IPS-15b (cell line): ENCODE data around the gene PDZRN3.

Experiments
- H3K27me3 ChIP-seq: one replicate; pipeline ENCODE4 v1.6.1; 2013; ENCODE audit warnings: low read length; ENCODE audit not compliant: control insufficient read depth, insufficient read depth
- H3K36me3 ChIP-seq: one replicate; pipeline ENCODE4 v1.6.1; 2013; ENCODE audit warnings: low read length; ENCODE audit not compliant: control insufficient read depth, insufficient read depth
- H3K4me1 ChIP-seq: one replicate; pipeline ENCODE4 v1.6.1; 2013; ENCODE audit warnings: mild to moderate bottlenecking, low read length; ENCODE audit not compliant: control insufficient read depth, insufficient read depth
- H3K4me3 ChIP-seq: one replicate; pipeline ENCODE4 v1.5.1; 2013; ENCODE audit warnings: low read depth, low read length
- H3K9ac ChIP-seq: one replicate; pipeline ENCODE4 v1.6.1; 2013; ENCODE audit warnings: low read depth, mild to moderate bottlenecking, low read length
- H3K9me3 ChIP-seq: one replicate; pipeline ENCODE4 v1.6.1; 2013; ENCODE audit warnings: mild to moderate bottlenecking, low read length; ENCODE audit not compliant: control insufficient read depth, insufficient read depth

PDZRN3 gene

DNA sequence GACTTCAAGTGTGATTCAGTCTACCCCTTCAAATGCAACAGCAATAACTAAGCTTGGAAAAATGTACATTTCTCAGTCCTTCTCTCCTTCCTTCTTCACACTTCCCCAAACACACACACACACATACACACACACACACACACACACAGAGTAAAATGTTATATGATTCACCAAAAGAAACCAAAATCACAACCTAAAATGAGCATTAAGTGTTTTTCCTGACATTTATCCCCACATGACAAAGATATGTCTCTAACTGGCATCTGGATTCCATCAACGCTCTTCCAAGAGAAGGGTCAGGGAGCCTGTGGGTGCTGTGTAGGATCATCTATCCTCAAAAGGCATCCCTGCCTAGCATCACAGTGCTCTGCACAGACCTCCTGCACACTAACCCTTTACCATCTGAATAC, 21.0 kb downstream of the PDZRN3 start:
- H3K9ac ChIP-seq: no peak overlapping the region
- no peaks in the 10 kb centered on the region for H3K9me3 ChIP-seq
- no peaks in the 10 kb centered on the region for H3K27me3 ChIP-seq
- no peaks in the 10 kb centered on the region for H3K4me1 ChIP-seq
- H3K4me3 ChIP-seq: no peak overlapping the region
- H3K36me3 ChIP-seq: no peaks in the 10 kb centered on the region

- Histone ChIP-seq H3K9me3 (no peaks in the 10 kb centered on the region), H3K9ac (no peak overlapping the region), H3K36me3 (no peaks in the 10 kb centered on the region), H3K4me1 (no peaks in the 10 kb centered on the region), H3K27me3 (no peaks in the 10 kb centered on the region), H3K4me3 (no peak overlapping the region)
These were observed 22.6 kb downstream of the PDZRN3 start for GRCh38 chr3:73602170-73602569.

DNA sequence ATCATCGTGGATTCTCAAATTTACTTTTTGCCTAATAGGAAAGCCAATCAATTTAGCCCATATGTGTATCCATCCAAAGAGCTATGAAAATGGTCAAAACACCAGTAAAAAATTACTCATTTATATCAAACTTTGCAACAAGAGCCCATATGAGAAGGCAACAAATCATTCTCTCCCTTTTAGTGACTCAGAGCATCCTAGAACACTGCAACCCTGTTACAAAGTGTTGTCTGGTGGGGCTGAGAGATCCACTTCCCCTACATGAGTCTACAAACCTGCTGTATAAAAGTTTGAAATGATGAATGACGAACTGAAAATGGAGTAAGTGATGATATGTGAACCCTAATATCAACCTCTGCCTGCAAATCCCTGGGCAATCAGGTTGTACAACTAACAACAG, 23.3 kb downstream of the PDZRN3 start:
- Histone ChIP-seq H3K9ac (no peak overlapping the region), H3K36me3 (no peaks in the 10 kb centered on the region), H3K4me1 (no peaks in the 10 kb centered on the region), H3K4me3 (no peak overlapping the region), H3K27me3 (no peaks in the 10 kb centered on the region), H3K9me3 (no peaks in the 10 kb centered on the region)

DNA sequence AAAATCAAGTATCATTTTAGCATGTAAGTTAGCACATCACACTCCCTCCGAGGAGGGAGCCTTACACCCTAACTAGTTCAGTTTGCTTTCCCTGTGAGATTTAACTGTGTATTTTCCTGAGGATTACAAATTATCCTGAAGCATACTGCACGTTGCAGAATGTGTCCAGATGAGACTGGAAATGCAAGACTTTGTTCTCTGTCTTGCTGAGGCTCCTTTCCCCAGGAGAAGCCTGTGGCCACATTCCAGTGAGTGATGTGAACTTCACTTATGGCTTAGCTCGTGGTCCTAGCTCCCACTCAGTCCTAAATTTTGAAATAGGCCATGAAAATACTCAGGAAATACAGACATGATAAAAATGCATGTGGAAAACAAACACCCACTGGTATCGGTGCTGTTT, 23.7 kb downstream of the PDZRN3 start:
- H3K4me1 ChIP-seq: no peaks in the 10 kb centered on the region
- no peak overlapping the region for H3K9ac ChIP-seq

GRCh38 chr3:73600293-73600938, 24.3 kb downstream of the PDZRN3 start:
- Histone ChIP-seq H3K27me3 (no peaks in the 10 kb centered on the region), H3K36me3 (no peaks in the 10 kb centered on the region), H3K4me1 (no peaks in the 10 kb centered on the region), H3K9me3 (no peaks in the 10 kb centered on the region), H3K4me3 (no peak overlapping the region), H3K9ac (no peak overlapping the region)

More for the DNA sequence above, 23.7 kb downstream of the PDZRN3 start:
- Histone ChIP-seq H3K36me3 (no peaks in the 10 kb centered on the region), H3K4me3 (no peak overlapping the region), H3K27me3 (no peaks in the 10 kb centered on the region), H3K9me3 (no peaks in the 10 kb centered on the region)

DNA sequence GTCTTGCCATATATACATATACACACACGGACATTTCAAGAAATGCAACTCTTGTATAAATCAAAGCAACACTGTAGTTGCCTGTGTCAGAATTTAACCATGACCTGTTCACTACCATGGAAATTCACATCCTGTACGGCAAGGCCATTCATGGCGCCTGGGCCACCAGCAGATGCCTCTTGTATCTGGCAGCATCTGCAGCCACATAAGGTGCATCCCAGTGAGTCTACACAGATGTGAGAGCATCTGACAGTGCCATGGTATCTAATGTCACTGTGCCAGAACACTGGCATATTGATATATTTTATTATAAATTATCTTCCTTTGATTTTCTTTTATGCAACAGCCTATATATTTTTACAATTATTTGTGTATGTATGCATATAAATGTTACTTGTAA, 25.1 kb downstream of the PDZRN3 start:
- Histone ChIP-seq H3K36me3 (no peaks in the 10 kb centered on the region), H3K9me3 (no peaks in the 10 kb centered on the region), H3K4me3 (no peak overlapping the region), H3K4me1 (no peaks in the 10 kb centered on the region), H3K9ac (no peak overlapping the region), H3K27me3 (no peaks in the 10 kb centered on the region)

DNA sequence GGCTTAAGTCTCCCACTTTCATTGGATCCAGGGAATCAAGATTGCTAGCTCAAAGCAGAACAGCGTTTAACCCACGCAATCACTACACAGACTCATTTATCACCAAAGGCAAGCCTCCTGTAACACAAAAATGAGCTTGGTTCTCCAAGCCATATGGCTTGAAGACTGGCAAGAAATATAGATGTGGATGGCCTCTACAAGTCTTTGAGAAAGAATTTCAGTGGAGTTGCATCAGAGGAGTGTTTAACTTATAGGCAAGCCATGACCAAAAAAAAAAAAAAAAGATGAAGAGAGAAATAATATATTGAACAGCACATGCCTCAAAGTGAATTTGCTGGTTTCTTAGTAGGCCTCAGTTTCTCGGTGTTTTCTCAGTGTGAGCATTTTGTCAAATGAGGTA, 27.3 kb downstream of the PDZRN3 start:
- Histone ChIP-seq H3K9me3 (no peaks in the 10 kb centered on the region), H3K4me1 (peaks cover 3% of the 10 kb centered on the region), H3K27me3 (peaks cover 5% of the 10 kb centered on the region), H3K36me3 (no peaks in the 10 kb centered on the region), H3K9ac (no peak overlapping the region), H3K4me3 (no peak overlapping the region)

GRCh38 chr3:73592154-73593144, 32.3 kb downstream of the PDZRN3 start:
- H3K27me3 ChIP-seq: peaks cover 44% of the 10 kb centered on the region
- no peaks in the 10 kb centered on the region for H3K36me3 ChIP-seq
- H3K9me3 ChIP-seq: no peaks in the 10 kb centered on the region
- H3K4me1 ChIP-seq: peaks cover 3% of the 10 kb centered on the region
- no peak overlapping the region for H3K9ac ChIP-seq
- H3K4me3 ChIP-seq: no peak overlapping the region

GRCh38 chr3:73591286-73591800, 33.4 kb downstream of the PDZRN3 start:
- Histone ChIP-seq H3K4me1 (peaks cover 3% of the 10 kb centered on the region), H3K9me3 (no peaks in the 10 kb centered on the region), H3K36me3 (no peaks in the 10 kb centered on the region), H3K9ac (no peak overlapping the region), H3K4me3 (no peak overlapping the region), H3K27me3 (peaks cover 50% of the 10 kb centered on the region)

DNA sequence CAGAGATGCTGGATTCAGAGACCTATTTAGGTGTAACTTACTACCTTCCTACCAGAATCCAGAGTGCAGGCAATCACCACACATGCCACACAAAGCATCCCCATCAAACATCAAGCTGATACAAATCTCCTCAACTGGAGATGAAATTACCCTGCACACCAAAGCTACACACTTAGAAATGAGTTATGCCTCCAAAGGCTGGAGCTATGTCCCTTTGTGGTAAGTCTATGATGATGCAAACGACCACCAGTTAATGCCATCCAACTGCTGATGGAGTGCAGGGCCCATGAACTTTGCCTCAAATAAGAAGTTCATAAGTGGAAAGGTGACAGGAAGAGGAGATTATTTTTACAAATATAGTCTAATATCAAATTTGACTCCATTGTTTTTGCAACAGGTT, 38.1 kb downstream of the PDZRN3 start:
- Histone ChIP-seq H3K9me3 (no peaks in the 10 kb centered on the region), H3K4me3 (no peak overlapping the region), H3K36me3 (no peaks in the 10 kb centered on the region), H3K9ac (no peak overlapping the region), H3K27me3 (peaks cover 37% of the 10 kb centered on the region), H3K4me1 (no peaks in the 10 kb centered on the region)

DNA sequence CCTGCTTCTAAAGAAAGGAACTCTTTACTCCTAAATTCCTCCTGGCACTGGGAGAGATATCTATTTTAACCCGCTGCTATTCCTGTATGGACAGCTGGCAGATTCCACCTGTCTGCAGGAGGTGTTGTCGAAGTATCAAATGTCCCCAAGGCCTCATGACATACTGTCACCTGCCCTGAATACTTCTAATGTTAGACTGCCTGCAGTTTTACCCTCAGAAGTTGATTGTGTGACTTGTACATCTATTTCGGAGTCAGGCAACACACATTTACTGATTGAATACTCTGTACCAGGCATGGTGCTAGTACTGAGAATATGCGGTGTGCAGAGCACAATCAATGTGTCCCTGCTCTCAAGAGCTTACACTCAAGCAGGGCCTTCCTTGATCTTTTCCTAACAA, 38.6 kb downstream of the PDZRN3 start:
- H3K4me3 ChIP-seq: no peak overlapping the region
- H3K4me1 ChIP-seq: no peaks in the 10 kb centered on the region
- peaks cover 32% of the 10 kb centered on the region for H3K27me3 ChIP-seq
- H3K9me3 ChIP-seq: no peaks in the 10 kb centered on the region
- no peak overlapping the region for H3K9ac ChIP-seq
- H3K36me3 ChIP-seq: no peaks in the 10 kb centered on the region

DNA sequence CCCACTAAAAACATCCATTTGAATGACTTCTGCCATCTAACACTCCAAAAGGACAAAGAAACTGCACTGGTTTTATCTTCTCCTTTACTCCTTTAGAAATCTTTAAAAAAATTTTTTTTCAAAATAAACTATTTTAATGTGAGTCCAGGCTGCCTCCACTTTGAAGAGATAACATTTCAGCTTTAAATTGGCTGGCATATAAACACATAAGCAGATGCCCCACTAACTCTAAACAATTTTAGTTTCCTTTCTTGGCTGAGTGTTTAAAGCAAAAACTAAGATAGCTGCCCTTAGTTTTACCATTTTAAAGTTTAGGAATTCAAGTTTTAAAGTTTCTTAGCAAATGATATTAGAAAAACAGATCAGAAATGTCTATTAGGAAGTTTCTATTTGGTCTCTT, 39.9 kb downstream of the PDZRN3 start:
- Histone ChIP-seq H3K4me3 (no peak overlapping the region), H3K36me3 (no peaks in the 10 kb centered on the region), H3K9ac (no peak overlapping the region), H3K9me3 (no peaks in the 10 kb centered on the region), H3K27me3 (peaks cover 24% of the 10 kb centered on the region), H3K4me1 (no peaks in the 10 kb centered on the region)
